ENCODE results near the gene CIPC. TPM values are rescaled to one million over a fixed set of nuclear protein-coding genes. Genes with fewer than 3 reads are reported as not detected.

The CIPC gene
- total RNA-seq, 1 donor: 23.7 TPM

DNA sequence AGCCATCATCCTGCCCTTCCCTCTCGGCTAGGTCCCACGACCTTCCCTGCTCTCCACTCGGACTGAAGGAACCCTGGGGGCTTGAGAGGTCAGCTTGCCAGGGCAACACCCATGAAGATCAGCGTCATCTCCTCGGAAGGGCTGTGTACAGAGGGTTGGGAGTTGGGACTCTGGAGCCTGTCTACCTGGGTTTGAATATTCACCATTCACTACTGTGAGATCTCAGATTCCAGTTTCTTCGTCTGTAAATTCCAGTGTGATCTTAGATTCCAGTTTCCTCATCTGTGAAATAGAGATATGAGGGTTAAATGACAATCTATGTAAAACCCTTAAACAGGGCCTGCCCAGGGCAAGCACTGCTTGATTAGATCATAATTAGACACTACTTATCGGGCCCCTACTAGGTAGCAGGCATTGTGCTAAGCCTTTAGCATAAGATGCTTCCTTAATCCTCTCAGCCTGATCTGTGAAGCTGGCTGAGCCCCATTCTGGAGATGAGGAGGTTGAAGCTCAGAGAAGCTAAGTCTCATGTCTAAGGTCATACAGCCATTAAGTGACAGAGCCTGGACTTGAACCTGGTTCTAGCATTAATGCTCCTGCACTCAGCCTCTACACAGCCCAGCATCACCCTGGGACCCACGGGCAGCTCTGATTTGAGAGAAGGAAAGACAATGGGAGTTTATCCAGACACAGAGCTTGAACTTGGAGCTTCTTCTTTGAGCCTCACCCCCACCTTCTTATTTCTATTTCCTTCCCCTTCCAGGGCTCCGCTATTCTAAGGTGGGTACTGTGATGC lies 44.1 kb downstream of the CIPC start:
- TF ChIP-seq CTCF (IDR thresholded peaks at IDR 0.05; ENCODE audit: insufficient read depth, low read depth, low read length): no peak
- H3K4me3 ChIP-seq (ENCODE audit: low read depth, low read length): no peak overlapping the region
- DNase-seq (ENCODE audit: low read depth): no peak

DNA sequence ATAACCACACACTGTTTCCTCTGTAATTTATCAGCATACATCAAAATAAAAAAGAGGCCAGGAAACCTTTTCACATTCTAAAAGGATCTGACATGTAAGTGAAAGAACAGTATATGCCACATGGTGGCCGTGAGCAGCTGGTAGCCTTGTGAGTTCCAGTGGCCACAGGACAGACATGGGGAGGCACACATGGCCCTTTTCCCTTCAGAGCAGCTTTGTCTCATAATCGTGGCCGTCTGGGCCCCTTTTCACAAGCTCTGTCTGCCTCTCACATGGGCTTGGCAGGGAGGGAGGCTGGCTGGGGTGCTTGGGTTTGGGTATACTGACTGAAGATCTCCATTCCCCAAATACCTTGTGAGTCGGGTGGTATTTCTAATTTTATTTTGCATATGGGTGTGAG lies 45.0 kb downstream of the CIPC start:
- TF ChIP-seq CTCF (IDR thresholded peaks at IDR 0.05; ENCODE audit: insufficient read depth, low read depth, low read length): no peak
- DNase-seq (ENCODE audit: low read depth): no peak
- no peak overlapping the region for H3K4me3 ChIP-seq (ENCODE audit: low read depth, low read length)

DNA sequence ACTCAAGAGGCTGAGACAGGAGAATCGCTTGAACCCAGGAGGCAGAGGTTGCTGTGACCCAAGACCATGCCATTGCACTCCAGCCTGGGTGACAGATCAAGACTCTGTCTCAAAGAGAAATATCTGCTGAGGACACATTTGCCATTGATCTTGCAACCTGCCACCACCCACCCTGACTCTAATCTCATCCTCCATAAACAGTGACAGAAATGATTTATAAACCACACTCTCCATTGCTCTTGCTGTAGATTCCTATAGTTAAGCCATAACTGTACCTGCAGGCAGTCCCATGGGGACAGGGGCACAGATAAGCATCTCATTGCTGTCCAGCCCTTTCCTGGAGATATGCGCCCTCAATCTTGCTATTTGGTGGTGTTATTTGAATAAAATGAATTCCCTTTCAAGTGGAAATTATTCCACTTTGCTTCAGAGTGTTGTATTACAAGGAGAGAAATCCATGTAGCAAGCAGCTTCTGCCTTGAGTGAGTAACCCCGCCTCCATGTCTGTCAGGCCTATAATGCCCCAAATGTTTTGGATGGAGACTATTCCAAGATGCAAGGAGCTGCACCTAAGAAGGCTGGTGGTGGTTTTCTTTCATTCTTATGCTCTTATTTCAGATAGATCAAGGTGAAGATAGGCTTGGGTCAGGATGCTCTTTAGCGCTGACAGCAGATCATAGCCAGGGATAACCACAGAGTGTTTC lies 46.5 kb downstream of the CIPC start:
- no peak for TF ChIP-seq CTCF (IDR thresholded peaks at IDR 0.05; ENCODE audit: insufficient read depth, low read depth, low read length)
- DNase-seq (ENCODE audit: low read depth): no peak
- H3K4me3 ChIP-seq (ENCODE audit: low read depth, low read length): no peak overlapping the region

DNA sequence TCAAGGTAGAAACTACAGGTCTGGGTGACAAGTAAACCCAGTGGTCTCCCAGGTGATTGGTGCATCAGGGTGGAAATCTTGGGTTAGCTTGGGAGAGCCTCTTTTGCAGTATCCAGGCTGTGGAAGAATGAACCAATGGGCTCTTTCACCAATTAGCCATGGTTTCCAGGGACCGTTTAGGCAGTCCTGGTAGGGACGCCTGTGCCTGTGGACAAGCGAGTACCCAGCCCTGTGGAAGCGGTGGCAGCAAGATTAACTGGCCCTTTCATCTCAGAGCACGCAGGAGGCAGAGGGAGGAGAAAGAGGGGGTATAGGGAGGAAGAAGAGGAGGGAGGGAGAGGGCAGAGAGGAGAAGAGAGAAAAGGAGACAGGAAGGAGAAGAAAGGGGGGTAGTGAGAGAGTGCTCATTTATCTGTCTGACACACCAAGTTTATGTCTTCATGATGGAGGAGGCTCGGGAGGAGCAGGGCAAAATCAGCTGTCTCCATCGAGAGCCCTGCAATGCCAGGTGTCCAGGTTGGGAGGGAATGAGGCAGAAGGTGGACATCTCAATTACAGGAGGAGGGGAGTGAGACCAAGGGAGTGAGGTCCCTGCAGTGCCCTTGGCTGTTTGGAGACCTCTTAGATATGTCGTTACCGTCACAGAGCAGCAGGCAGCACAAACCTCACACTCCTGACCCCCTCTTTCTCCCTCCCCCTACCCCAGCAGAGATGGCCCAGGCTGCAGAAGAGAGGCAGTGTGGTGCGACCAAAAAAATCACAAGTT lies 48.1 kb downstream of the CIPC start:
- no peak for DNase-seq (ENCODE audit: low read depth)
- no peak for TF ChIP-seq CTCF (IDR thresholded peaks at IDR 0.05; ENCODE audit: insufficient read depth, low read depth, low read length)
- no peak overlapping the region for H3K4me3 ChIP-seq (ENCODE audit: low read depth, low read length)

DNA sequence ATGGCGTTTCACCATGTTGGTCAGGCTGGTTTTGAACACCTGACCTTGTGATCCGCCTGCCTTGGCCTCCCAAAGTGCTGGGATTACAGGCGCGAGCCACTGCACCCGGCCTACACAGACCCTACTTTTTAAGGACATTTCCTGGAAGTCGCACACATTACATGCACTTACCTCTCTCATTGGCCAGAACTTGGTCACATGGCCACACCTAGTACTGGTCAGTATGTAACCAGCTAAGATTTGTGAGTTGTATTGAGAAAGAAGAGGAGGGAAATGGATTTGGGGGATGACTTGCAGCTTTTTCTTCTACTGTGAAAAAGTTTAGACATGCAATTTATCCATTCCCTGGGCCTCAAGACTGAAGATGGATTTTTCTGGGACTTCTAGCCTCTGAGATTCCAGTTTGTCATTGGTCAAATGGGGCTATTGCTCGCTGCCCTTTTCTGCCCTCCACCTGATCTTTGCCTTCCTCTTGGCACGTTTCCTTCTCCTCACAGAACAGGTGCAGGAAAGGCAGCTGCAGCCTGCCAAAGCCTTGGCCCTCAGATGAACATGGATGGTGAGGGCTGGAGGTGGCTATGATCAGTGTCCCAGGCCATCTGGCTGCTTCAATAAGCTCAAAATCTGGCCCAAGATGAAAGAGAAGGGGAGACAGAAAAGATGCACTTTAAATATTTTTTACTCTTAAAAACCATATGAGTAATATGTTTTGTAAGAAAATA lies 50.6 kb downstream of the CIPC start:
- H3K4me3 ChIP-seq (ENCODE audit: low read depth, low read length): no peak overlapping the region
- peak; percentile 8 for DNase-seq (ENCODE audit: low read depth)
- no peak for TF ChIP-seq CTCF (IDR thresholded peaks at IDR 0.05; ENCODE audit: insufficient read depth, low read depth, low read length)

GRCh38 chr14:77151245-77151644 lies 53.2 kb downstream of the CIPC start:
- peak; percentile 54 for TF ChIP-seq CTCF (IDR thresholded peaks at IDR 0.05; ENCODE audit: insufficient read depth, low read depth, low read length)
- no peak overlapping the region for H3K4me3 ChIP-seq (ENCODE audit: low read depth, low read length)
- DNase-seq (ENCODE audit: low read depth): no peak
